ENCODE results near the gene MRPL11.

The MRPL11 gene

GRCh38 chr11:66479394-66480116 lies 40.9 kb upstream of the MRPL11 start:
- Histone ChIP-seq H3K9me3 (replicated peaks; ENCODE audit: insufficient read depth, low read length) (no peaks in the 10 kb centered on the region), H3K4me3 (ENCODE audit: low read length) (peak overlapping the region; percentile 99), H3K79me2 (ENCODE audit: low read length) (peaks cover 30% of the 10 kb centered on the region), H3K4me2 (ENCODE audit: low read depth, low read length) (peak overlapping the region; percentile 86), H3K9ac (ENCODE audit: low read length) (peak overlapping the region; percentile 99), H3K4me1 (ENCODE audit: low read length) (no peaks in the 10 kb centered on the region), H3K9me2 (replicated peaks; ENCODE audit: insufficient read depth, low read length) (no peaks in the 10 kb centered on the region), H2AFZ (ENCODE audit: low read length) (peak overlapping the region; percentile 81), H3F3A (ENCODE audit: insufficient read depth, low read length) (no peaks in the 10 kb centered on the region), H4K20me1 (ENCODE audit: insufficient read depth, low read length) (0 out of 2 replicates have a peak, but pooled peaks cover 3% of the 10 kb centered on the region), H3K36me3 (replicated peaks; ENCODE audit: insufficient read depth, low read length) (no peaks in the 10 kb centered on the region), H3K27ac (ENCODE audit: low read length) (peak overlapping the region; percentile 69), H3K27me3 (replicated peaks; ENCODE audit: insufficient read depth, low read length) (no peaks in the 10 kb centered on the region)
- TF ChIP-seq EZH2 (optimal IDR thresholded peaks at IDR 0.05; ENCODE audit: low read depth, low read length) (no peak), EZH2phosphoT487 (IDR thresholded peaks at IDR 0.05; ENCODE audit: low read length) (no peak)
- TF ChIP-seq, protein P1, sequence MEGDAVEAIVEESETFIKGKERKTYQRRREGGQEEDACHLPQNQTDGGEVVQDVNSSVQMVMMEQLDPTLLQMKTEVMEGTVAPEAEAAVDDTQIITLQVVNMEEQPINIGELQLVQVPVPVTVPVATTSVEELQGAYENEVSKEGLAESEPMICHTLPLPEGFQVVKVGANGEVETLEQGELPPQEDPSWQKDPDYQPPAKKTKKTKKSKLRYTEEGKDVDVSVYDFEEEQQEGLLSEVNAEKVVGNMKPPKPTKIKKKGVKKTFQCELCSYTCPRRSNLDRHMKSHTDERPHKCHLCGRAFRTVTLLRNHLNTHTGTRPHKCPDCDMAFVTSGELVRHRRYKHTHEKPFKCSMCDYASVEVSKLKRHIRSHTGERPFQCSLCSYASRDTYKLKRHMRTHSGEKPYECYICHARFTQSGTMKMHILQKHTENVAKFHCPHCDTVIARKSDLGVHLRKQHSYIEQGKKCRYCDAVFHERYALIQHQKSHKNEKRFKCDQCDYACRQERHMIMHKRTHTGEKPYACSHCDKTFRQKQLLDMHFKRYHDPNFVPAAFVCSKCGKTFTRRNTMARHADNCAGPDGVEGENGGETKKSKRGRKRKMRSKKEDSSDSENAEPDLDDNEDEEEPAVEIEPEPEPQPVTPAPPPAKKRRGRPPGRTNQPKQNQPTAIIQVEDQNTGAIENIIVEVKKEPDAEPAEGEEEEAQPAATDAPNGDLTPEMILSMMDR (IDR thresholded peaks at IDR 0.05; ENCODE audit: low read length), result no peak
- peak; percentile 31 for DNase-seq

- H3K27ac ChIP-seq (ENCODE audit: low read length), result peak overlapping the region; percentile 69; the same call in 1 of the 2 replicates
- no peaks in the 10 kb centered on the region for H3K27me3 ChIP-seq (replicated peaks; ENCODE audit: insufficient read depth, low read length)
- peak overlapping the region; percentile 99 for H3K4me3 ChIP-seq (ENCODE audit: low read length)
- 0 out of 2 replicates have a peak, but pooled peaks cover 3% of the 10 kb centered on the region for H4K20me1 ChIP-seq (ENCODE audit: insufficient read depth, low read length)
- H3K9ac ChIP-seq (ENCODE audit: low read length), result peak overlapping the region; percentile 99
- DNase-seq, result peak; percentile 30
- H2AFZ ChIP-seq (ENCODE audit: low read length), result peak overlapping the region; percentile 81; the same call in 1 of the 2 replicates
- no peaks in the 10 kb centered on the region for H3F3A ChIP-seq (ENCODE audit: insufficient read depth, low read length)
- H3K9me2 ChIP-seq (replicated peaks; ENCODE audit: insufficient read depth, low read length), result no peaks in the 10 kb centered on the region
- H3K36me3 ChIP-seq (replicated peaks; ENCODE audit: insufficient read depth, low read length), result no peaks in the 10 kb centered on the region
- no peaks in the 10 kb centered on the region for H3K9me3 ChIP-seq (replicated peaks; ENCODE audit: insufficient read depth, low read length)
- no peaks in the 10 kb centered on the region for H3K4me1 ChIP-seq (ENCODE audit: low read length)
- TF ChIP-seq, protein P1 (IDR thresholded peaks at IDR 0.05; ENCODE audit: low read length), result peak; percentile 95
- TF ChIP-seq EZH2 (optimal IDR thresholded peaks at IDR 0.05; ENCODE audit: low read depth, low read length), result no peak
- peak overlapping the region; percentile 86 for H3K4me2 ChIP-seq (ENCODE audit: low read depth, low read length)
- peaks cover 30% of the 10 kb centered on the region for H3K79me2 ChIP-seq (ENCODE audit: low read length)
These were observed 40.2 kb upstream of the MRPL11 start for GRCh38 chr11:66478729-66479393.

GRCh38 chr11:66477263-66478201 lies 38.9 kb upstream of the MRPL11 start:
- H3K27ac ChIP-seq (ENCODE audit: low read length), result no peak overlapping the region
- no peak overlapping the region for H3K9ac ChIP-seq (ENCODE audit: low read length)
- DNase-seq, result no peak
- H3K36me3 ChIP-seq (replicated peaks; ENCODE audit: insufficient read depth, low read length), result no peaks in the 10 kb centered on the region
- TF ChIP-seq, protein P1 (IDR thresholded peaks at IDR 0.05; ENCODE audit: low read length), result no peak
- TF ChIP-seq EZH2phosphoT487 (IDR thresholded peaks at IDR 0.05; ENCODE audit: low read length), result no peak
- TF ChIP-seq EZH2 (optimal IDR thresholded peaks at IDR 0.05; ENCODE audit: low read depth, low read length), result no peak
- H3K4me3 ChIP-seq (ENCODE audit: low read length), result no peak overlapping the region
- no peak overlapping the region for H3K4me2 ChIP-seq (ENCODE audit: low read depth, low read length)
- no peak overlapping the region for H2AFZ ChIP-seq (ENCODE audit: low read length)
- no peaks in the 10 kb centered on the region for H3K9me3 ChIP-seq (replicated peaks; ENCODE audit: insufficient read depth, low read length)
- H4K20me1 ChIP-seq (ENCODE audit: insufficient read depth, low read length), result 0 out of 2 replicates have a peak, but pooled peaks cover 3% of the 10 kb centered on the region
- no peaks in the 10 kb centered on the region for H3K4me1 ChIP-seq (ENCODE audit: low read length)
- no peaks in the 10 kb centered on the region for H3K9me2 ChIP-seq (replicated peaks; ENCODE audit: insufficient read depth, low read length)
- H3K79me2 ChIP-seq (ENCODE audit: low read length), result peaks cover 30% of the 10 kb centered on the region
- H3F3A ChIP-seq (ENCODE audit: insufficient read depth, low read length), result no peaks in the 10 kb centered on the region
- no peaks in the 10 kb centered on the region for H3K27me3 ChIP-seq (replicated peaks; ENCODE audit: insufficient read depth, low read length)
